DMS 273 (cell line): ENCODE data around the gene AFF3.
"Not testable (repeated sequence)": the region's sequence is repeated elsewhere in the genome, so short reads cannot be mapped to it uniquely, and the experiment has no call there.

Source experiments
- DNase-seq: peaks from one replicate; lab custom pipeline; 2025; ENCODE audit not compliant: unreplicated experiment; lab: John Stamatoyannopoulos, UW

The AFF3 gene

GRCh38 chr2:99772591-99773331, 369.6 kb downstream of the AFF3 start:
- DNase-seq = no peak

GRCh38 chr2:99771681-99772333, 370.6 kb downstream of the AFF3 start:
- DNase-seq = no peak

- DNase-seq = no peak
Observed at GRCh38 chr2:99770876-99771275, 371.5 kb downstream of the AFF3 start.

GRCh38 chr2:99765731-99766318, 376.6 kb downstream of the AFF3 start:
- no peak for DNase-seq

- no peak for DNase-seq
Observed at GRCh38 chr2:99763764-99764163, 378.6 kb downstream of the AFF3 start.

- no peak for DNase-seq
Observed at GRCh38 chr2:99762714-99763113, 379.7 kb downstream of the AFF3 start.

GRCh38 chr2:99757611-99758114, 384.7 kb downstream of the AFF3 start:
- no peak for DNase-seq

- no peak for DNase-seq
Observed at GRCh38 chr2:99756059-99756458, 386.3 kb downstream of the AFF3 start.

GRCh38 chr2:99754210-99754609, 388.2 kb downstream of the AFF3 start:
- no peak for DNase-seq

GRCh38 chr2:99753505-99753904, 388.9 kb downstream of the AFF3 start:
- DNase-seq = no peak

- no peak for DNase-seq
Observed at GRCh38 chr2:99748344-99748743, 394.0 kb downstream of the AFF3 start.

GRCh38 chr2:99747842-99748241, 394.5 kb downstream of the AFF3 start:
- no peak for DNase-seq

- DNase-seq = no peak
Observed at GRCh38 chr2:99743146-99743545, 399.2 kb downstream of the AFF3 start.

- DNase-seq = no peak
Observed at GRCh38 chr2:99737537-99737936, 404.9 kb downstream of the AFF3 start.

GRCh38 chr2:99735753-99736152, 406.6 kb downstream of the AFF3 start:
- no peak for DNase-seq

GRCh38 chr2:99735314-99735713, 407.1 kb downstream of the AFF3 start:
- DNase-seq = not testable (repeated sequence)

GRCh38 chr2:99734236-99734635, 408.2 kb downstream of the AFF3 start:
- DNase-seq = no peak

GRCh38 chr2:99729104-99730025, 413.0 kb downstream of the AFF3 start:
- peak; percentile 12 for DNase-seq

GRCh38 chr2:99728166-99728565, 414.2 kb downstream of the AFF3 start:
- no peak for DNase-seq

GRCh38 chr2:99727199-99727598, 415.2 kb downstream of the AFF3 start:
- no peak for DNase-seq

GRCh38 chr2:99726691-99727090, 415.7 kb downstream of the AFF3 start:
- DNase-seq = no peak
